GM21619 (cell line): Measurements from ENCODE around the gene SYT13.
"Not testable (repeated sequence)": the region's sequence is repeated elsewhere in the genome, so short reads cannot be mapped to it uniquely, and the experiment has no call there.

ENCODE experiments used
- ATAC-seq: cut with Tn5 transposase; IDR thresholded peaks from one replicate; pipeline ENCODE4 v1.9.1; 2021; ENCODE audit not compliant: unreplicated experiment

The SYT13 gene

DNA sequence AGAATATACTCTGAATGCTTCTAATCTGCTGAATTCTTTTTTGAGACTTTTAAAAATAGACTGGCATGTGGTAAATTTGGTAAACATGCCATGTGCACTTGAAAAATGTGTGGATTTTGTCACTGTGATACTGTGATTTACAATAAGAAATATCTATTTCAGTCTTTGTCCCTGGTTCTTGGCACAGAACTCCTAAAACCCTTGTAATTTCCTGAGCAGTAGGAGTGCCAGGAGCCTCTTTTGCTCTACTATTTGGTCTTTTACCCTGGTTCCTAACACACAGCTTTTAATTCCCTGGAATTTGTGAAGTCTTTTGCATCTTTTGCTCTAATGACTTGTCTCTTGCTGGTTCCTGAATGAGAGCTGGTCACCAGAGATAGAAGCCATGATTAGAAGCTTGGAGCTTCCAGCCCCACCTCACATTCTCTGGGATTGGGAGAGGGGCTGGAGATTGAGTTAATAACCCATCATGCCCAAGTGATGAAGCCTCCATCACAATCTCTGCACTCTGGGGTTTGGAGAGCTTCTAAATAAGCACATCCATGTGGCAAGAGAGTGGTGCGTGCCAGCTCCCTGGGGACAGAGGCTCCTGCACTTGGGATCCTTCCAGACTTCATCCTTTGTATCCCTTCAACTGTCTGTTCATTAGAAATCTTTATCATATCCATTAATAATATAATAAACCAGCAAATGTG, 27.2 kb upstream of the SYT13 start:
- ATAC-seq = no peak

DNA sequence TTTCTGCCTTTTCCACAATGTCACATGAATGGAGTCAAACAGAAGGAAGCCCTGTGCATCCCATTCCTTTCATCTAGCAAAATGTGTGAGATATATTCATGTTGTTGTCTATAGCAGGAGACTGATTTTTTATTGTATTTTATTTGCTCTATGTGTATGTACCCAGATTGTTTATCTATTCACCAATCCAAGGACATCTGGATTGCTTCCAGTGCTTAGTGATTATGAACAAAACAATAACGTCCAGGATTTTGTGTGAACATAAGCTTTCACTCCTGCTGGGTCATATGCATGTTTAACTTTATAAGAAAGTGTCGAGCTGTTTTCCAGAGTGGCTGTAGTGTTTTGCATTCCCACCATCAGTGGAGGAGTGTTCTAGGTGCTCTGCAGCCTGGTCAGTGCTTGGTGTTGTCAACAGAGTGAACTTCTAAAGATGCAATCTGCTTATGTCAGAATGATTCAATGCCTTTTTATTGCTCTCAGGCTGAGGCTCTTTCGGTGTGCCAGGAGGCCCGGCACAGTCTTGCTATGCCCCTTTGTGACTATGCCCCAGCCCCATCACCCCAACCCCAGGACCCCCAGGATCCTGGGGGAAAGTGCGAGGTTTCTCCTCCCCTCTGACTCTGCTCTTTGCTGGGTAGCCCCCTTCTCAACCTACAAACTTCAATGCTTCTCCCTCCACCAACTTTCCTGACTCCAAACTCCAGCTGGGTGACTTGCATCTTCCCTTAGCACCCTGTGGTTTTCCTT, 19.9 kb upstream of the SYT13 start:
- ATAC-seq = no peak

DNA sequence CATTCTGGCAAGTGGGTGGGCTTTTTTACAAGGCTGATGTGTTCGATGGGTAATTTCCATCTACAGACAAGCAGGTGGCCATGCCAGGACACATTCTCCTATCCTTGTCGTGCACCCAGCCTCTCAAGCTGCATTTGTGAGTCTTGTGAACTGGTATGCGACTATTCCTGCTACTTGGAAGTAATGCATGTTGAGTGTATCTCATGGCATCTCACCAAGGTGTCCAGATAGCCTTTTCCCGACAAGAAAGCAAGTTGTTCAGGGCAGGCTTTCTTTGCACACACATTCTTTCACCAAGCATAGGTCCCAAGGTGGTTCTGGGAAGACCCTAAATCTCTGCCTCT, 18.8 kb upstream of the SYT13 start:
- no peak for ATAC-seq

DNA sequence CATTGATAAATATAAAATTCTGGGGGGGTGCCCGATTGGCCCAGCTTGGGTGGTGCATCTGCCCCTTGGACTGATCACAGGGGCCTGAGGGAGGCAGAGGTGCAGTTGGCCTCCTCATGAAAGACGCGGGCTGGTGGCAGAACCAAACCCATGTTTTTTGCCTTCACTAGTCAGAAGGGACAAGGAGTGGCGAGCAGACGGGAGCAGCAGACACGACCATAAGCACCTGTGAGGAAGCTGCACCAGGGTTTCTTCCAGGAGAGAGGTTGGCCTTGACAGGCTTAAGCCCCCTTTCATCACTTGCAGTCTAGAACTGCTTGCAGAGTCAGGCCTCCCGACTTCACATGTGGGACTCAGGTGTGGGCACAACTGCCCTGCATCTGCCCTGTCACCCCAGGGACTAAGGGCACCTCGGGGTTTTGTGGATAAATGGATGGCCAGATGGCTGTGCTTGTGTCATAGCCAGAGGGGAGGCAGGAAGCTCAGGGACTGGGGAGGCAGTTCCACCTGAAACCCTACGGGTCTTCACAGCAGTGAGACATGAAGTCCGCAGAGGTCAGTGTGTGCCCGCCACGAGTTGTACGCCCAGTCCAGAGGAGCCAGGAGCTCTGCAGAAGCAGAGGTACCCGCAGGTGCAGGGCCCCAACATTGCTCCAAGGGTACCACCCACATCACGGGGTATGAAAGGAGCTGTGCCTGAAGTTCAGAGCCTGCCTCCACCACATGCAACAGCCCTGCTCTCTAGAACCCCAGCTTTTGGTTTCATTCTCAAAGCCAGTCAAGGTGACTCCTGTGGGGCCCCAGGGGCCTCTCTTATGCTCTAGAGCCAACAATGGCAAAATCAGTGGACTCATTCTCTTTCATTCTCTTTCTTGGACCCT, 18.2 kb upstream of the SYT13 start:
- ATAC-seq = no peak

GRCh38 chr11:45303316-45303715, 17.2 kb upstream of the SYT13 start:
- ATAC-seq = no peak

DNA sequence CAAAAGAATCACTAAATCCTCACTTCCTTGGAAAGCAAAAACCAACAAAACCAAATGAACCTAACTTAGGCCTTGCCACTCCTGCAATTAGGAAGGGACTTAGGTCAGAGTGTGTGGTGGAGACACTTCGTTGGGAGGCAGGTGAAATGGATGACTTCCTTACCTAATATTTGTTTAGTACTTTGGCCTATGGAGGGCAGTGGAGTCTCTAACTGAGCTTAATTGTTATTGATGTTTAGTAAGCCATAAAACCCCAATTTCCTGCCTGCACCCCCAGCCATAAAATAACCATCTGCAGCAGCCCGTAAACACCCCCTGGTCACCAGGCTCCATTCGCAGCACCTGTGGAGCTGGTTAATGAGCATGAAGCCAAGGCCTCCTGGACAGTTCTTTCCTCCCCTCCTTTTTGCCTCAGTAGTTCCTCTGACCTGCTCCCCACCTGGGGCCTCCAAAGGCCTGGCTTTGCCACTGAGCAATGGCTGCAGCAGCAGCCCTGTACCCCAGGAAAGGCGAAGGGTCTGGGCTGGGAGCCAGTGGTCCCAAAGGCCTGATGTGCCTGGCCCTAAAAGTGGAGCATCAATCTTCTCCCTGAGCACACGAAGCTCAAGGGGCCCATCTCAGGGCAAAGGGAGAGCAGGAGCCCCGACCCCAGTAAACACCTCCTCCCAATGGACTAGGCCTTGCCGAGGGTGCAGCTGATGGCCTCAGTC, 15.6 kb upstream of the SYT13 start:
- ATAC-seq = no peak

DNA sequence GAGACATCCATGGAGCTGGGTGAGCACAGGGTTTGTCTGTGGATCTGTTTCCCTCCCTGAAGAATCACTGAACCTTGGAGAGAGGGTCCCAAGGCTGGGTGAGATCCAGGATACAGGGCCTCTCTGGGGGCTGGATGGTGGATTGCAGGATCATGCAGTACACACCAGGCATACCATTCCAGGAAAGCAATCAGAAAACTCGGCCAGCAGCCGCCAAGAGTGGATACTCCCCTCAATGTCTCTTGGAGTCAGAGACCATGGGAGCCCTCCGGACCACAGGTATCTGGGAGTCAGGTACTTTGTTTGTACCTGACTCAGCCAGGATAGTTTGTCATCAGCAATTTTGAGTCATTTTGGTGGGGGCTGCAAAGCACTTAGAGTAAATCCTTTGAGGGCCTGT, 14.6 kb upstream of the SYT13 start:
- no peak for ATAC-seq

DNA sequence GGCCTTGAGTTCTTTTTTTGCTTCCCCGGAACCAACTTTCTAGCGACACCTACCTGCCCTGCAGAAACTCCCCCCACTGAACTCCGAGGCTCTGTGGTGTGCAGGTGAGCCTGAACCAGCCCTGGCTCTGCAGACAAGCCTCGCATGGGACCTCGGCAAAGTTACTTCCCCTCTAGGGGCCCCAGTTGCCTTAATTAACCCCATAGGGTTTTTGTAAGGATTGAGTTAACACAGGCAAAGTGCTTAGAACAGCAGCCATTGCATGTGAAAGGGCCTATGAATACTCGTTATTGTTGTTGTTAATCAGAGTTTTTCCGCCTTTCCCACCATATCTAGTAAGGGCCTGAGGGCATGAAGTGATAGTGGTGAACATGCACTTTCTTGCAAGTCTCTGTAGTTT, 12.6 kb upstream of the SYT13 start:
- no peak for ATAC-seq

DNA sequence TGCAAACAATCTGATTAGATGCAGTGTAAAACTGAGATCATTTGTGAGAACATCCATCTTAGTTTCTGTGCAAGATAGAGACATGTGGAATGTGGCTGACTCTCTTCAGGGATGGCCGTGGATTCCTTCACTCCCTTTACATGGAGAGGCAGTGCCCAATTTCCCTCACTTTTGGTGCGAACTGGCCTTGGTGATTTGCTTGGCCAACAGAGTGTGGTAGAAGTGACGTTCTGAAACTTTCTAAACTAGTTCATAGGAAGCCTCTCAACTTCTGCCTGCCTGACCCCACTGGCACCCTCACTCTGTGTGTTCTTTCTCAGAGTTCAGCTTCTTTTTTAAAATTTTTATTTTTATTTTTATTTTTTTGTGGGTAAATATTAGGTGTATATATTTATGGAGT, 9.9 kb upstream of the SYT13 start:
- ATAC-seq = no peak

- ATAC-seq = no peak
Measured at GRCh38 chr11:45294499-45294898, 8.4 kb upstream of the SYT13 start.

DNA sequence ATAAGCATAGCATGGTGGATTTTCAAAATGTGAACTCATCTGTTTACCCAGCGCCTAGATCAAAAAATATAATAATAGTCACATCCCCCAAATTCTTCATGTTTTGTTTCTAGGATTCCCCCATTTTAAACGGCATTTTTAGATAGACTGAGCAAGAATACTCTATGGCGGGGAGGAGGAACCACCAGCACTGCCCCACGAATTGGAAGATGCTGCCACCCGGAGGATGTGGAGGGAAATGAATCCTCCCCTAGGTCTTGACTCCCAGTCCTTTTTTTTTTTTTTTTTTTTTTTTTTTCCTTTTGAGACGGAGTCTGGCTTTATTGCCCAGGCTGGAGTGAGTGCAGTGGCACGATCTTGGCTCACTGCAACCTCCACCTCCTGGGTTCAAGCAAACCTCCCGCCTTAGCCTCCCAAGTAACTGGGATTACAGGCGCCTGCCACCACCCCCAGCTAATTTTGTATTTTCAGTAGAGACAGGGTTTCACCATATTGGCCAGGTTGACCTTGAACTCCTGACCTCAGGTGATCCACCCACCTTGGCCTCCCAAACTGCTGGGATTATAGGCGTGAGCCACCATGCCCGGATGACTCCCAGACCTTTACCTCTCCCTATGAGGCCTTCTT, 7.5 kb upstream of the SYT13 start:
- ATAC-seq = not testable (repeated sequence)

DNA sequence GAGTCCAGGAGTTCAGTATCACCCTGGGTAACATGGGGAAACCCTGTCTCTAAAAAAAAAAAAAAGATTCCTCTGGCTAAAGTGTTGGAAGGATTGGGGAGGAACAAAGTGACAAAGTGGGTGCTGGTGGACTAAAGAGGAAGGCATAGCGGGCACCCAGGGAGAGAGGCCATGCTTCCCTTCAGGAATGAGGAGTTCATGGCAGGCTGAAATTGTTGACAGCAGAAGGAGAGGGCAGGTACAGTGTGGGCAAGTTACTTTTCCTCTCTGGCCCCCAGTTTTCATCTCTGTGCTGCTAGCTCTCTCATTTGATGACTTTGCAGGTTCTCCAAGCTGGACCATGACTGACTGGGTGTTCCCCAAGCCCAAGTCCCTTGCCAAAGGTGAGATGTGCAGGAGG, 4.4 kb upstream of the SYT13 start:
- ATAC-seq = no peak

DNA sequence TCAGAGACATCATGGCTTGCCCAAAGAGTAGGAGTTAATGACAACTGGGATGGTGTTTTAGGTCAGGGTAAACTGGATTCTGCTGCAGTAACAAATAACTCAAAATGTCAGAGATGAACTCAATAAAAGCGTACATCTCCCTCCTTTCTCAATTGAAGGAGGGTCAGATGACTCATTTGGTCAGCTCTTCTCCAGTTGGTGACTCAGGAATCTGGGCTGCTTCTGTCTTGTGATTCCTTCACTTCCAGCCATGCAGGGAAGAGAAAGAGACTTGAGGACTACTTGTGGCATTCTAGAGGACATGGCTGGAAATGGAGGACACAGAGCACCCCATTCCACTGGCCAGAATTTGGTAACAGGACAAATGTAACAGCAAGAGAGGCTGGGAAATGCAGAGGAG, 3.2 kb upstream of the SYT13 start:
- ATAC-seq = no peak

DNA sequence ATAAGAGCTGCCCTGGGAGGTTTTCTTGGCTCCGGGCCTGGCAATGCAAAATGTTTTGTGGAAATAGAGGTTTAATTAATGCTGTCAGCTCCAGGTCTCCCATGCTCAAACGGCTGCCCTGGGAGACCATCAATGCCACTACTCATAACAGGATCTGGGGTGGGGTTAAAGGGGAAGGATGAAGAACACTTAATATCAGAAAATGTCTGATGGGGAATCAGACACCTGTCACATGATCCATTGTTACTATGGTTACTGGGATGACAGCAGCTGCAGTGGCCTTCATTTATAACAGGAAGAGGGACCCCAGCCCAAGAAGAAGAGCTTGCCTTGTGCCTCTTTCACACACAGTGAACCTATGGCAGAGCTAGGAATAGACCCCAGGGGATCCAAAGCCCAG, 2.2 kb upstream of the SYT13 start:
- ATAC-seq = no peak

- no peak for ATAC-seq
Measured at GRCh38 chr11:45287316-45287903, 1.3 kb upstream of the SYT13 start.

DNA sequence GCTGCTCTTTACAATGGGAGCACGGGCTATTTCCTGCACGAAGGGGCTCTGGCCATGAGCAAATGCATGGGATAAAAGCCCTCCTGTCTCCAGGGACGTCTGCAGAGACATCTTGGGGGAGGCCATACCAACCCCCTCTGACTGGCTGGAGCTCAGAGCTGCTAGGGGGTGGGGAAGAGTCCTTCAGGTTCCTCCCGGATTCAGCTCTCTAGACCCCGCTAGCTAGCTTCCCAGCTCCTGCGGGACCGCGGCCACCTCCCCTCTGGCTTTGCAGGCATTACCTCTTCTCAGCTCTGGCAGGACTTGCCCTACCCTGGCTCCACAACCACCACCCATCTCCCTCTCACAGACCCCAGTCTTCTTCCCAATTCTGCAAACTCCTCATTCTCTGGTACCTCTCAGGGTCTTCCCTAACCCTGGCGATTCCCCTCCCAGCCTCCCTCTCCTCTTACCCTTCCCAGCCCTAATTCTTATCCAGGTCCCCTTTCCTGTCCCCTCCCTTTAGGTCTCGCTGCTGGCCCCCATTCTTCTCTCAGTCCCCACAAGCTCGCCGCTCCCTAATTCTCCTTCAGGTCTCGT, 802 bp downstream of the SYT13 start:
- ATAC-seq = no peak

GRCh38 chr11:45282081-45282480, 4.1 kb downstream of the SYT13 start:
- ATAC-seq = no peak

DNA sequence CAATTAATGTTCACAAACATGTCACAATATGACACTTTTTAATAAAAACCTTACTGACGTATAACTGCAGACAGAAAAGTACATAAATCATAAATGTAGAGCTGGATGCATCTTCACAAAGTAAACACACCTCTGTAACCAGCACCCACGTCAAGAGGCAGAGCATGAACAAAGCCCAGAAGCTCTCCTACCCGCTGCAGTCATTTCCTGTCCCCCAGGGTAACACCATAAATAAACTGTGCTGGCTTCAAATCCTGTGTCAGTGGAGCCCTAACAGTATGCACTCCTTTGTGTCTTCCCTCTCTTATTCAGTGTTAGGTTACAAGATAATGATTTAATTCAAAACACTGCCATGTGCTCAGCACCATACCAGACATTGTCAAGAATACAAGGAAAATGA, 5.7 kb downstream of the SYT13 start:
- ATAC-seq = no peak

DNA sequence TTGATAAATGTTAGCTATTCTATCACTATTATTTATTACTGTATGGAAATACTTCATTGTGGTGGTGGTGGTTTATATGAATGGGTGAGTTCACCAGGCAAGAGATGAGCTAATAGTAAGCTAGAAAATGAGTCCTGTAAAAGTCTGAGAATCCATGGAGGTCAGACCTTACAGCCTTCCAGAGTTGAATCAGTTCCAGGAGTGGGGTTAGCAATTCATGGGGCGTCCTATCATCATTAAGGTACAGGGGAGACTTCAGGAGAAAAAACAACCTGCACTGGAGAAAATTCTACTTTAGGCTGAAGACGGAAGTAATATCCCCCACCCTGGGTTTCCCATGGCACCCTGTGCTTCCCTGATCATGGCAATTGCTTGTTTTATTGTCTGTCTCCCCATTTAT, 6.5 kb downstream of the SYT13 start:
- ATAC-seq = no peak

- ATAC-seq = no peak
Measured at GRCh38 chr11:45278714-45279113, 7.4 kb downstream of the SYT13 start.
